B cell (primary cell): Measurements from ENCODE around the gene ESYT3. TPM values are rescaled to one million over a fixed set of nuclear protein-coding genes. Genes with fewer than 3 reads are reported as not detected.

ENCODE experiments used
- ATAC-seq: fragments of 200-7000 bp; cut with Tn5 transposase; one replicate; pipeline ENCODE4 v1.10.0; 2021; ENCODE audit warnings: low read depth, mild to moderate bottlenecking, moderate number of reproducible peaks, moderate library complexity
- CTCF ChIA-PET: fragments of 350-600 bp; sonication (Branson Sonifier 250); formaldehyde crosslinking; loops from one replicate; lab custom pipeline; 2021; ENCODE audit warnings: antibody characterized with exemption, inconsistent platforms; lab: Charles Lee
- POLR2A ChIA-PET: fragments of 350-600 bp; sonication (Branson Sonifier 250); formaldehyde crosslinking; loops from one replicate; lab custom pipeline; 2021; ENCODE audit warnings: antibody characterized with exemption; lab: Charles Lee
- DNase-seq: peaks from one replicate; pipeline ENCODE4 v3.0.0; 2013
- H2AFZ ChIP-seq: 2 replicates; pipeline ENCODE4 v1.6.1; 2012; ENCODE audit warnings: mild to moderate bottlenecking, low read depth, low read length; ENCODE audit not compliant: insufficient read depth, poor library complexity, severe bottlenecking
- H3K27ac ChIP-seq, 2 donors: 1 replicate in 1 of 2; 2 replicates in 1 of 2; pipeline ENCODE4 v1.5.1; 2012 to 2013; ENCODE audit warnings: low read length in 2 of 2, mild to moderate bottlenecking in 2 of 2, moderate library complexity in 1 of 2
- H3K27me3 ChIP-seq, 4 experiments: fragments of 200-600 bp in 1 of 4; sonication (generic) in 1 of 4; replicated peaks in 1 of 4; 1 replicate in 2 of 4; 2 replicates in 2 of 4; pipeline versions ENCODE4 v1.6.1 to v1.7.0; 2013 to 2016; ENCODE audit warnings: low read length in 3 of 4, mild to moderate bottlenecking in 2 of 4, mixed read lengths in 1 of 4, moderate library complexity in 1 of 4; ENCODE audit not compliant: insufficient read depth in 4 of 4, control insufficient read depth in 3 of 4; ENCODE audit errors: control extremely low read depth in 1 of 4
- H3K36me3 ChIP-seq, 2 experiments: replicated peaks in 1 of 2; 1 replicate in 1 of 2; 2 replicates in 1 of 2; pipeline versions ENCODE4 v1.6.1 to v1.7.1; 2013; ENCODE audit warnings: low read length in 1 of 2; ENCODE audit not compliant: insufficient read depth in 2 of 2, control insufficient read depth in 1 of 2; ENCODE audit errors: control extremely low read depth in 1 of 2, extremely low read depth in 1 of 2
- H3K4me1 ChIP-seq, 2 donors: fragments of 200-600 bp in 1 of 2; sonication (generic) in 1 of 2; 1 replicate in 1 of 2; 2 replicates in 1 of 2; pipeline versions ENCODE4 v1.5.1 to v1.6.1; 2013 to 2017; ENCODE audit warnings: low read length in 2 of 2; ENCODE audit not compliant: control insufficient read depth in 2 of 2, insufficient read depth in 2 of 2
- H3K4me2 ChIP-seq: replicated peaks from 2 replicates; pipeline ENCODE3; 2012; ENCODE audit warnings: mild to moderate bottlenecking, low read depth, low read length; ENCODE audit not compliant: poor library complexity, severe bottlenecking
- H3K4me3 ChIP-seq, 5 experiments: fragments of 200-600 bp in 1 of 5; sonication (generic) in 1 of 5; 1 replicate in 3 of 5; 2 replicates in 2 of 5; pipeline versions ENCODE4 v1.5.1 to v1.7.0; 2011 to 2016; ENCODE audit warnings: low read length in 4 of 5, mild to moderate bottlenecking in 4 of 5, low read depth in 2 of 5, control low read depth in 1 of 5, moderate library complexity in 1 of 5; ENCODE audit not compliant: insufficient read depth in 1 of 5; ENCODE audit errors: control extremely low read depth in 1 of 5, extremely low read depth in 1 of 5
- H3K79me2 ChIP-seq: fragments of 200-600 bp; sonication (generic); one replicate; pipeline ENCODE4 v1.6.0; 2016; ENCODE audit warnings: low read length; ENCODE audit not compliant: control insufficient read depth, insufficient read depth
- H3K9ac ChIP-seq: fragments of 200-600 bp; sonication (generic); 2 replicates; pipeline ENCODE4 v1.6.1; 2017; ENCODE audit warnings: mild to moderate bottlenecking, low read length, moderate library complexity
- H3K9me3 ChIP-seq, 3 donors: one replicate each; pipeline versions ENCODE4 v1.6.1 to v1.7.1; 2013; ENCODE audit warnings: low read length in 2 of 3; ENCODE audit not compliant: control insufficient read depth in 2 of 3, insufficient read depth in 1 of 3; ENCODE audit errors: control extremely low read depth in 1 of 3
- H4K20me1 ChIP-seq: 2 replicates; pipeline ENCODE4 v1.6.0; 2012; ENCODE audit warnings: mild to moderate bottlenecking, low read length; ENCODE audit not compliant: insufficient read depth, control insufficient read depth, poor library complexity, severe bottlenecking
- H3K27ac Mint-ChIP-seq: one replicate; pipeline ENCODE4 v1.8.0; 2021; ENCODE audit warnings: mixed read lengths
- H3K27me3 Mint-ChIP-seq: one replicate; pipeline ENCODE4 v1.8.0; 2021; ENCODE audit warnings: mixed read lengths
- H3K4me1 Mint-ChIP-seq: one replicate; pipeline ENCODE4 v1.8.0; 2021; ENCODE audit warnings: mixed read lengths
- H3K4me3 Mint-ChIP-seq: one replicate; pipeline ENCODE4 v1.8.0; 2021; ENCODE audit warnings: mixed read lengths
- H3K9me3 Mint-ChIP-seq: one replicate; pipeline ENCODE4 v1.8.0; 2022; ENCODE audit warnings: mixed read lengths; ENCODE audit not compliant: insufficient read depth
- EZH2 ChIP-seq: IDR thresholded peaks from 2 replicates; pipeline ENCODE4 v1.6.1; 2012; ENCODE audit warnings: borderline replicate concordance, low read depth, mild to moderate bottlenecking, moderate library complexity, low read length; ENCODE audit not compliant: insufficient read depth, poor library complexity, severe bottlenecking
- WGBS: methylation state at CpG from one replicate; pipeline ENCODE4 v1.1.5; 2013; ENCODE audit warnings: missing lambda C conversion rate; ENCODE audit not compliant: insufficient coverage; 5-methylcytosine and 5-hydroxymethylcytosine counted together
- intact Hi-C: fragments of 100-400 bp; cut with micrococcal nuclease; formaldehyde crosslinking; loops from one replicate; pipeline ENCODE4 v1.10.0; 2022
- polyA plus RNA-seq: library from polyadenylated mRNA; depleted of rRNA; stranded (reverse); fragments of >200 nt; gene quantifications from 2 replicates; pipeline ENCODE4 v1.2.3, GENCODE V29; 2012
- total RNA-seq, 2 donors: library from RNA; stranded (reverse); fragments of 120-200 nt in 1 of 2; gene quantifications; 1 replicate in 1 of 2; 2 replicates in 1 of 2; pipeline versions ENCODE4 v1.2.3 to v1.2.4, GENCODE V29; 2013 to 2022
- TF ChIP-seq, protein P1 (sequence below): fragments of 200-600 bp; IDR thresholded peaks from one replicate; pipeline ENCODE4 v1.8.0; 2022; ENCODE audit warnings: antibody characterized with exemption, mild to moderate bottlenecking

The ESYT3 gene
- total and polyA plus RNA-seq, 2 donors (not counting 1 experiment from before 2014, with no cell fraction given): not detected

DNA sequence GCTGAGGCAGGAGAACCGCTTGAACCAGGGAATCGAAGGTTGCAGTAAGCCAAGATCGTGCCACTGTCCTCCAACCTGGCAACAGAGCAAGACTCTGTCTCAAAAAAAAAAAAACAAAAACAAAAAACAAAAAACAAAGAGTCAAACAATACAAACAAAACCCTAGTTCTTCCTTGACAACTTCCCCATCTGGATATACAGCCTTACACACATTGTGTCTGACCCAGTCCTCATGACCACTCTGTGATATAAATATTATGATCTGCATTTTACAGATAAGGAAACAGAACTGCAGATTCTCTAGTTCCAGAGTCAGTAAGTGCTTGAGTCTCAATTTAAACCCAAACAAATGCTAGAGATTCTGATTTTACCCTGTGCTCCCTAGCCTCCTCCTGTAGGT is 4.8 kb upstream of the ESYT3 start:
- H3K4me1 ChIP-seq: peaks cover 7 to 9% of the 10 kb centered on the region in 2 donors
- intact Hi-C loops: no loop called here
- no peak overlapping the region for H3K27ac ChIP-seq
- no peaks in the 10 kb centered on the region for H3K9me3 Mint-ChIP-seq
- H3K27me3 ChIP-seq: peaks cover 0 to 32% (median 14%) of the 10 kb centered on the region in 4 experiments
- no peak for ATAC-seq
- no peak overlapping the region for H3K4me2 ChIP-seq
- no peaks in the 10 kb centered on the region for H3K36me3 ChIP-seq
- no peak overlapping the region for H3K9ac ChIP-seq
- no peak overlapping the region for H3K27ac Mint-ChIP-seq
- H3K4me1 Mint-ChIP-seq: peaks cover 11% of the 10 kb centered on the region
- peaks cover 0 to 6% (median 0%) of the 10 kb centered on the region in 3 donors for H3K9me3 ChIP-seq
- DNase-seq: no peak
- POLR2A ChIA-PET: no interaction called here
- H4K20me1 ChIP-seq: no peaks in the 10 kb centered on the region
- no peak overlapping the region for H3K4me3 ChIP-seq
- H3K27me3 Mint-ChIP-seq: peaks cover 45% of the 10 kb centered on the region
- H3K79me2 ChIP-seq: no peaks in the 10 kb centered on the region
- CTCF ChIA-PET: interaction anchor here (1.1 kb wide), 1 partner anchor 8 kb away, joined by 3 read pairs; no protein-coding TSS in a partner anchor
- TF ChIP-seq, protein P1, sequence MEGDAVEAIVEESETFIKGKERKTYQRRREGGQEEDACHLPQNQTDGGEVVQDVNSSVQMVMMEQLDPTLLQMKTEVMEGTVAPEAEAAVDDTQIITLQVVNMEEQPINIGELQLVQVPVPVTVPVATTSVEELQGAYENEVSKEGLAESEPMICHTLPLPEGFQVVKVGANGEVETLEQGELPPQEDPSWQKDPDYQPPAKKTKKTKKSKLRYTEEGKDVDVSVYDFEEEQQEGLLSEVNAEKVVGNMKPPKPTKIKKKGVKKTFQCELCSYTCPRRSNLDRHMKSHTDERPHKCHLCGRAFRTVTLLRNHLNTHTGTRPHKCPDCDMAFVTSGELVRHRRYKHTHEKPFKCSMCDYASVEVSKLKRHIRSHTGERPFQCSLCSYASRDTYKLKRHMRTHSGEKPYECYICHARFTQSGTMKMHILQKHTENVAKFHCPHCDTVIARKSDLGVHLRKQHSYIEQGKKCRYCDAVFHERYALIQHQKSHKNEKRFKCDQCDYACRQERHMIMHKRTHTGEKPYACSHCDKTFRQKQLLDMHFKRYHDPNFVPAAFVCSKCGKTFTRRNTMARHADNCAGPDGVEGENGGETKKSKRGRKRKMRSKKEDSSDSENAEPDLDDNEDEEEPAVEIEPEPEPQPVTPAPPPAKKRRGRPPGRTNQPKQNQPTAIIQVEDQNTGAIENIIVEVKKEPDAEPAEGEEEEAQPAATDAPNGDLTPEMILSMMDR: no peak
- no peak for TF ChIP-seq EZH2
- WGBS: 90% methylated on average over 3 of the region's 3 CpGs
- H2AFZ ChIP-seq: no peak overlapping the region
- H3K4me3 Mint-ChIP-seq: no peak overlapping the region

DNA sequence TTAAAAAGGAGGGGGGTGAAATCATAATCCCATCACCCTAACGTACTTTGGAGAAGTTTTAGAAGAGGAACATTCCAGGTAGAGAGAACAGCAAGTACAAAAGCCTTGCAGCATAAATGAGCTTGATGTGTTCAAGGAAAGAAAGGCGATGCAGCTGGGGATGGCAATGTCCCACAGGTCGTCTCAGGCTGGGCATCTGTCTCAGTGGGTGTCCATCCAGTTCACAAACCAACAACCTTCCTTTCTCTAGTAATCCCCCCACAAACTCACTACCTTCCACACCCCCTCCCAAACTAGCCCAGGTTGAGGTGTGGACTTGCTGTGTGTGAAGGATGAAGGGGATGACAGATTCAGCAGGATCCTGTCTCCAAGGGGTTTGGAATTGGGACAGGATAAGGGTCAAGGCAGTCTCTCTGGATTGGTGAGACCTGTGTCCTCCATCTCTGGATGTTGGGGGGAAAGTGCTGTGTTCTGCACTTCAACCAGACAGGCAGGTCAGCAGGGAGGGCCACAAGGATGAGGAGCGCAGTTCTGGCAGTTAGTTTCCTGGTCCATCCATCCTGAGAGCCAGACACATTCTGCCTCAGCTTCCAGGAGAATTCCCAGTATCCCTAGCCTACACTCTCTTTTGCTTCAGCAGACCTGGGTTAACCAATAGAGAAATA is 1.7 kb upstream of the ESYT3 start:
- peaks cover 15% of the 10 kb centered on the region for H3K4me1 Mint-ChIP-seq
- WGBS: no CpG with 5 or more reads among the region's 4 CpGs
- ChIA-PET CTCF (no interaction called here), POLR2A (no interaction called here)
- no peaks in the 10 kb centered on the region for H3K9me3 Mint-ChIP-seq
- no peaks in the 10 kb centered on the region for H3K79me2 ChIP-seq
- H2AFZ ChIP-seq: no peak overlapping the region
- H3K27ac Mint-ChIP-seq: no peak overlapping the region
- ATAC-seq: no peak
- H3K27me3 ChIP-seq: peaks cover 0 to 46% (median 22%) of the 10 kb centered on the region in 4 experiments
- H3K4me2 ChIP-seq: no peak overlapping the region
- no peaks in the 10 kb centered on the region for H3K36me3 ChIP-seq
- intact Hi-C loops: no loop called here
- peaks cover 13 to 16% of the 10 kb centered on the region in 2 donors for H3K4me1 ChIP-seq
- peaks cover 0 to 10% (median 0%) of the 10 kb centered on the region in 3 donors for H3K9me3 ChIP-seq
- H3K27ac ChIP-seq: no peak overlapping the region
- DNase-seq: no peak
- no peaks in the 10 kb centered on the region for H4K20me1 ChIP-seq
- H3K4me3 ChIP-seq: no peak overlapping the region
- no peak for TF ChIP-seq EZH2
- TF ChIP-seq, protein P1: no peak
- H3K4me3 Mint-ChIP-seq: no peak overlapping the region
- H3K9ac ChIP-seq: no peak overlapping the region
- peaks cover 62% of the 10 kb centered on the region for H3K27me3 Mint-ChIP-seq
